Aorta (tissue), 5 donors: Measurements from ENCODE around the gene WDR87. TPM values are rescaled to one million over a fixed set of nuclear protein-coding genes. Genes with fewer than 3 reads are reported as not detected.
A peak's percentile ranks its signal among the peaks of the same experiment; 100 is the strongest.

Experiments used
- ATAC-seq: fragments of 200-7000 bp; cut with Tn5 transposase; one replicate; pipeline ENCODE4 v1.9.1; 2022; ENCODE audit warnings: moderate library complexity; ENCODE audit not compliant: low FRiP score
- DNase-seq, 2 donors: peaks; one replicate each; pipeline ENCODE4 v3.0.0-alpha.2; 2020
- H3K27ac ChIP-seq, 2 donors: one replicate each; pipeline ENCODE4 v1.5.1; 2013; ENCODE audit warnings: low read length in 2 of 2, mild to moderate bottlenecking in 2 of 2, moderate library complexity in 2 of 2, control low read depth in 1 of 2, inconsistent platforms in 1 of 2, low read depth in 1 of 2
- H3K27me3 ChIP-seq, 2 donors: one replicate each; pipeline ENCODE4 v1.6.1; 2013; ENCODE audit warnings: control low read depth in 1 of 2, low read length in 1 of 2, mild to moderate bottlenecking in 1 of 2, moderate library complexity in 1 of 2; ENCODE audit not compliant: insufficient read depth in 2 of 2, control insufficient read depth in 1 of 2
- H3K36me3 ChIP-seq, 2 donors: one replicate each; pipeline ENCODE4 v1.6.1; 2013; ENCODE audit warnings: control low read depth in 1 of 2, low read length in 1 of 2, mild to moderate bottlenecking in 1 of 2; ENCODE audit not compliant: insufficient read depth in 2 of 2, control insufficient read depth in 1 of 2
- H3K4me1 ChIP-seq, 2 donors: one replicate each; pipeline ENCODE4 v1.6.1; 2013; ENCODE audit warnings: low read length in 2 of 2, control low read depth in 1 of 2, mild to moderate bottlenecking in 1 of 2, moderate library complexity in 1 of 2; ENCODE audit not compliant: insufficient read depth in 2 of 2, control insufficient read depth in 1 of 2
- H3K4me3 ChIP-seq, 2 donors: one replicate each; pipeline ENCODE4 v1.5.1; 2013; ENCODE audit warnings: low read length in 2 of 2, control low read depth in 1 of 2, mild to moderate bottlenecking in 1 of 2
- H3K9me3 ChIP-seq: one replicate; pipeline ENCODE4 v1.6.1; 2013; ENCODE audit warnings: mild to moderate bottlenecking, low read length; ENCODE audit not compliant: control insufficient read depth
- WGBS, 2 donors: extraction: QIAGEN DNeasy Blood & Tissue Kit; methylation state at CpG; one replicate each; pipeline ENCODE4 v1.1.7; 2013; 5-methylcytosine and 5-hydroxymethylcytosine counted together
- intact Hi-C, 2 donors: fragments of 100-400 bp; cut with DNase I; formaldehyde crosslinking; loops; one replicate each; pipeline versions ENCODE4 v1.14.2 to v1.15.0; 2022
- polyA plus RNA-seq, 2 donors: library from polyadenylated mRNA; stranded (reverse); fragments of 200-250 nt; gene quantifications; one replicate each; pipeline ENCODE4 v1.2.3, GENCODE V29; 2013
- total RNA-seq, 2 donors: library from RNA; stranded (reverse); fragmentation: NEBNext Ultra II Directional; extraction: Animal tissue kit (Norgen Biotek cat#: 25700); gene quantifications; one replicate each; pipeline ENCODE4 v1.2.1, GENCODE V29; 2021
- donor health status: healthy with polysubstance abuse.
- donor health status: Bipolar disorder and iron deficiency.
- donor health status: DM: no; HTN: no; CAD: no.
- donor health status: DM: no; HTN: no; CAD: no.
- donor health status: DM: yes; HTN: yes; CAD: no.

Gene WDR87
- total and polyA plus RNA-seq, 4 donors: not detected

DNA sequence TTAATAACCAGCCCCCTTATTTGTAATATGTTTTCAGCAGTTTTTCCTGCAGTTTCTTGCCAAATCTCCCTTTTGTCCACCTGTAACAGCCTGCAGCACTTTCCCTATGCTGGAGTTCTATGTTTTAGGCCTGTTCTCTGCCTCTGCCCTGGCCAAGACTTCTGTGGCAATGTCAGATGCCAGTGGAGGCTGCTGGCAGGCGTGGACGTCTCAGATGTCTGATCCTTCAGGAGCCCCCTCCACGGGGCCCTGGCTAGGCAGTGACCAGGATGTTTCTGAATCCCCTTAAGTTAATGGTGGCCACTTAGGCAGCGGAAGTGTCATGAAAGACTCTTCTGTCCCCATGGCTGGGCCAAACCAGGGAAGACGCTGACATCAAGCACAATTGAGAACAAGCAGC lies 41.4 kb upstream of the WDR87 start:
- H3K27me3 ChIP-seq: no peaks in the 10 kb centered on the region
- no peaks in the 10 kb centered on the region for H3K4me1 ChIP-seq
- H3K9me3 ChIP-seq: no peaks in the 10 kb centered on the region
- intact Hi-C loops: no loop called here
- no peak overlapping the region for H3K4me3 ChIP-seq
- ATAC-seq (no peak), DNase-seq (no peak)
- 83 to 84% methylated on average over 5 of the region's 5 CpGs for WGBS, 2 donors
- H3K36me3 ChIP-seq: no peaks in the 10 kb centered on the region
- H3K27ac ChIP-seq: no peak overlapping the region

DNA sequence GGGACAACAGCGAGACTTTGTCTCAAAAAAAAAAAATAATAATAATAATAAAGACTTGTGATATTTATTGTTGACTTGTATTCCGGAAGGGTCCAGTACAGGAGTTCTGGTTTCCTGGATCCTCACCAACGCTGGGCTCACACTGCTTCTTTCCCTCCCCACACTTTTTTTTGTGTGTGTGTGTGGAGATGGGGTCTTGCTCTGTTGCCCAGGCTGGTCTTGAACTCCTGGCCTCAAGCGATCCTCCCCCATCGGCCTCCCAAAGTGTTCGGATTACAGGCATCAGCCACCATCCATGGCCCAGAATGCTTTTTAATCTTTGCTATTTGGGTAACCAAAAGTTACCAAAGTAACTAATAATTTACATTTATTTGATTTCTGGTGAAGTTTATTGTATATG lies 39.7 kb upstream of the WDR87 start:
- Histone ChIP-seq H3K27ac (no peak overlapping the region), H3K27me3 (no peaks in the 10 kb centered on the region), H3K9me3 (no peaks in the 10 kb centered on the region), H3K4me1 (no peaks in the 10 kb centered on the region), H3K36me3 (no peaks in the 10 kb centered on the region), H3K4me3 (no peak overlapping the region)
- DNase-seq (no peak), ATAC-seq (no peak)
- 97 to 98% methylated on average over 6 of the region's 6 CpGs for WGBS, 2 donors
- intact Hi-C loops: no loop called here

GRCh38 chr19:37943480-37943879 lies 37.1 kb upstream of the WDR87 start:
- DNase-seq (no peak), ATAC-seq (no peak)
- intact Hi-C loops: no loop called here
- Histone ChIP-seq H3K36me3 (no peaks in the 10 kb centered on the region), H3K9me3 (no peaks in the 10 kb centered on the region), H3K27ac (no peak overlapping the region), H3K4me3 (no peak overlapping the region), H3K27me3 (no peaks in the 10 kb centered on the region), H3K4me1 (no peaks in the 10 kb centered on the region)
- 87 to 90% methylated on average over 5 of the region's 5 CpGs for WGBS, 2 donors

- Histone ChIP-seq H3K4me3 (no peak overlapping the region), H3K9me3 (no peaks in the 10 kb centered on the region), H3K36me3 (no peaks in the 10 kb centered on the region), H3K27ac (no peak overlapping the region), H3K4me1 (no peaks in the 10 kb centered on the region), H3K27me3 (no peaks in the 10 kb centered on the region)
- intact Hi-C loops: no loop called here
- DNase-seq (peak in 1 of 2 donors; percentile 20), ATAC-seq (no peak)
- 89 to 90% methylated on average over 6 of the region's 6 CpGs for WGBS, 2 donors
These were observed 36.1 kb upstream of the WDR87 start for GRCh38 chr19:37942516-37942902.

DNA sequence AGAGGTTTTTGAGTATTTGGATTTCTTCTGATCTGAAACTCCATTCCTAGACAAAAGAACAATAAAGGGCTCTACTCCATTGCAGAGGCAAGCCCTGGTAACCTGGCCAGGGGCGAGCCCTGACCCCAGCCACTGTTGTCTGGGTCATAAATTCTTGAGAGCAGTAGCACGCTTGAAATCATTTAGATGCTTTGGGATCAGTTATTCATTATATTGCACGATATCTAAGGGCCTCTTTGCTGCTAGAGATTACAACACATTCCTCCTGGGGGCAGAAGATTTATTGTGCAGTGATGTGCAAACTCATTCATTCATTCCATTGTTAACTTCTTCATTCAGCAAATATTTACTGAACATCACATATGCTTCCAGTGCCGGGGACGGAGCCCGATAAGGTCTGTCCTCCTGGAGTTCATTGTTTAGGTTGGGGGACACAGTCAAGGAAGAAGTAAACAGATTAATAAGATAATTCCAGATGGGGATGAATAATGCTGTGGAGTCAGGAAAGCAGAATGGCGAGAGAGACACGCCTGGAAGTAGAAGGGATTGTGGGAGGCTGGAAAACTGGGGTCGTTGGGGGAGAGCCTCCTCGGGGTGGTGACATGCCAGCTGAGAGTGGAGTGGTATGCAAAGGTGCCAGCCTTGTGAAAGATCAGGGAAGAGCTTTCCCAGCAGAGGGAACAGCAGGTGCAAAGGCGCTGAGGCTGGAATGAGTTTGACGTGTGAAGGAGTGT lies 35.6 kb upstream of the WDR87 start:
- Histone ChIP-seq H3K27ac (no peak overlapping the region), H3K4me1 (no peaks in the 10 kb centered on the region), H3K9me3 (no peaks in the 10 kb centered on the region), H3K27me3 (no peaks in the 10 kb centered on the region), H3K36me3 (no peaks in the 10 kb centered on the region), H3K4me3 (no peak overlapping the region)
- ATAC-seq (no peak), DNase-seq (no peak)
- intact Hi-C loops: no loop called here
- WGBS, 2 donors: 88 to 91% methylated on average over 12 of the region's 12 CpGs

- 94 to 100% methylated on average over 1 of the region's 1 CpG for WGBS, 2 donors
- Histone ChIP-seq H3K36me3 (no peaks in the 10 kb centered on the region), H3K4me1 (no peaks in the 10 kb centered on the region), H3K9me3 (no peaks in the 10 kb centered on the region), H3K27ac (no peak overlapping the region), H3K27me3 (no peaks in the 10 kb centered on the region), H3K4me3 (no peak overlapping the region)
- ATAC-seq (no peak), DNase-seq (no peak)
- intact Hi-C loops: no loop called here
These were observed 32.0 kb upstream of the WDR87 start for GRCh38 chr19:37938353-37938752.

GRCh38 chr19:37936886-37937285 lies 30.5 kb upstream of the WDR87 start:
- ATAC-seq (no peak), DNase-seq (no peak)
- 99 to 100% methylated on average over 2 of the region's 2 CpGs for WGBS, 2 donors
- H3K9me3 ChIP-seq: no peaks in the 10 kb centered on the region
- no peak overlapping the region for H3K27ac ChIP-seq
- no peaks in the 10 kb centered on the region for H3K4me1 ChIP-seq
- H3K4me3 ChIP-seq: no peak overlapping the region
- no peaks in the 10 kb centered on the region for H3K36me3 ChIP-seq
- intact Hi-C loops: no loop called here
- no peaks in the 10 kb centered on the region for H3K27me3 ChIP-seq

- no peaks in the 10 kb centered on the region for H3K9me3 ChIP-seq
- WGBS, 2 donors: 91 to 93% methylated on average over 2 of the region's 2 CpGs
- no peaks in the 10 kb centered on the region for H3K36me3 ChIP-seq
- no peak for DNase-seq
- no peaks in the 10 kb centered on the region for H3K27me3 ChIP-seq
- H3K4me3 ChIP-seq: no peak overlapping the region
- intact Hi-C loops: no loop called here
- H3K27ac ChIP-seq: no peak overlapping the region
- no peak for ATAC-seq
- no peaks in the 10 kb centered on the region for H3K4me1 ChIP-seq
These were observed 29.8 kb upstream of the WDR87 start for GRCh38 chr19:37936166-37936565.

DNA sequence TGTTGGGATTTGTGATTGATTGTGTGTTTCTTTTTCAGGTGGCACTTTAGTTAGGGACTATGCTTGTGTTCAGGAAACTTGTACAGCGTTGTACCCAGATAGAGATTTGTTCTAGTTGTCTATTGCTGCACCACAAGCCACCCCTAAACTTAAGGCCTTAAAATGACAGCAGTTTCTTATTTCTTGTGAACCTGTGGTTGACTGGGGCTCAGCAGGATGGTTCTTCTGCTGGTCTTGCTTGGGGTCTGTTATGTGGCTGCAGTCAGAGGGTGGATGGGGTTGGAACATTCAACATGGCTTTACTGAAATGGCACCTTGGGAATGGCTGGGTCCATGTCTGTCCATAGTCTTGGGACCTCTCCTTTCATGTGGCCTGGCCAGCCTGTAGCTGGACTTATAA lies 28.9 kb upstream of the WDR87 start:
- Histone ChIP-seq H3K4me1 (no peaks in the 10 kb centered on the region), H3K27ac (no peak overlapping the region)
- WGBS, 2 donors: 95 to 100% methylated on average over 1 of the region's 1 CpG

More for the DNA sequence above, 28.9 kb upstream of the WDR87 start:
- ATAC-seq (no peak), DNase-seq (no peak)
- H3K36me3 ChIP-seq: no peaks in the 10 kb centered on the region
- H3K27me3 ChIP-seq: no peaks in the 10 kb centered on the region
- intact Hi-C loops: no loop called here
- no peaks in the 10 kb centered on the region for H3K9me3 ChIP-seq
- no peak overlapping the region for H3K4me3 ChIP-seq
